Common myeloid progenitor, CD34-positive (primary cell): ENCODE measurements around the gene SLC12A6.

ENCODE experiments used
- CTCF ChIA-PET: fragments of 350-600 bp; sonication (Branson Sonifier 250); formaldehyde crosslinking; loops from one replicate; lab custom pipeline; 2021; ENCODE audit warnings: antibody characterized with exemption; lab: Charles Lee
- POLR2A ChIA-PET: fragments of 350-600 bp; sonication (Branson Sonifier 250); formaldehyde crosslinking; loops from one replicate; lab custom pipeline; 2021; ENCODE audit warnings: antibody characterized with exemption; lab: Charles Lee
- DNase-seq, 3 donors: peaks; one replicate each; pipeline versions ENCODE4 v3.0.0 to v3.0.0-alpha.2; 2013
- H3K27ac ChIP-seq, 2 experiments: 1 replicate in 1 of 2; 2 replicates in 1 of 2; pipeline ENCODE4 v1.7.0; 2013; ENCODE audit warnings: inconsistent platforms in 2 of 2, low read length in 2 of 2, mild to moderate bottlenecking in 2 of 2, low read depth in 1 of 2, moderate library complexity in 1 of 2; ENCODE audit not compliant: severe bottlenecking in 2 of 2, insufficient read depth in 1 of 2, poor library complexity in 1 of 2
- H3K27me3 ChIP-seq, 5 experiments: replicated peaks in 2 of 5; 1 replicate in 3 of 5; 2 replicates in 2 of 5; pipeline versions ENCODE4 v1.6.1 to v1.7.0; 2013; ENCODE audit warnings: low read length in 4 of 5, mild to moderate bottlenecking in 2 of 5, moderate library complexity in 2 of 5, inconsistent platforms in 1 of 5; ENCODE audit not compliant: insufficient read depth in 5 of 5, control insufficient read depth in 4 of 5
- H3K36me3 ChIP-seq, 4 experiments: 1 replicate in 2 of 4; 2 replicates in 2 of 4; pipeline versions ENCODE4 v1.6.1 to v1.7.0; 2013; ENCODE audit warnings: low read length in 3 of 4, control low read depth in 1 of 4, mild to moderate bottlenecking in 1 of 4; ENCODE audit not compliant: control insufficient read depth in 4 of 4, insufficient read depth in 4 of 4
- H3K4me1 ChIP-seq, 4 experiments: 1 replicate in 3 of 4; 2 replicates in 1 of 4; pipeline versions ENCODE4 v1.6.1 to v1.7.1; 2013; ENCODE audit warnings: low read length in 3 of 4, mild to moderate bottlenecking in 3 of 4, control low read depth in 1 of 4, inconsistent platforms in 1 of 4, moderate library complexity in 1 of 4; ENCODE audit not compliant: control insufficient read depth in 4 of 4, insufficient read depth in 4 of 4; ENCODE audit errors: control extremely low read depth in 1 of 4
- H3K4me3 ChIP-seq, 7 experiments: 1 replicate in 4 of 7; 2 replicates in 3 of 7; pipeline versions ENCODE4 v1.5.1 to v1.7.0; 2013; ENCODE audit warnings: mild to moderate bottlenecking in 7 of 7, low read length in 6 of 7, moderate library complexity in 6 of 7, inconsistent platforms in 2 of 7, low read depth in 2 of 7, control low read depth in 1 of 7; ENCODE audit not compliant: insufficient read depth in 4 of 7, control insufficient read depth in 1 of 7; ENCODE audit errors: extremely low read depth in 1 of 7
- H3K9me3 ChIP-seq, 5 experiments: 1 replicate in 4 of 5; 2 replicates in 1 of 5; pipeline versions ENCODE4 v1.6.1 to v1.7.1; 2013; ENCODE audit warnings: low read length in 4 of 5, mild to moderate bottlenecking in 2 of 5, inconsistent platforms in 1 of 5, low read depth in 1 of 5, moderate library complexity in 1 of 5; ENCODE audit not compliant: control insufficient read depth in 4 of 5, insufficient read depth in 2 of 5; ENCODE audit errors: control extremely low read depth in 1 of 5
- WGBS: methylation state at CpG from one replicate; pipeline ENCODE4 v1.1.5; 2013; ENCODE audit not compliant: insufficient coverage; 5-methylcytosine and 5-hydroxymethylcytosine counted together

SLC12A6 gene

DNA sequence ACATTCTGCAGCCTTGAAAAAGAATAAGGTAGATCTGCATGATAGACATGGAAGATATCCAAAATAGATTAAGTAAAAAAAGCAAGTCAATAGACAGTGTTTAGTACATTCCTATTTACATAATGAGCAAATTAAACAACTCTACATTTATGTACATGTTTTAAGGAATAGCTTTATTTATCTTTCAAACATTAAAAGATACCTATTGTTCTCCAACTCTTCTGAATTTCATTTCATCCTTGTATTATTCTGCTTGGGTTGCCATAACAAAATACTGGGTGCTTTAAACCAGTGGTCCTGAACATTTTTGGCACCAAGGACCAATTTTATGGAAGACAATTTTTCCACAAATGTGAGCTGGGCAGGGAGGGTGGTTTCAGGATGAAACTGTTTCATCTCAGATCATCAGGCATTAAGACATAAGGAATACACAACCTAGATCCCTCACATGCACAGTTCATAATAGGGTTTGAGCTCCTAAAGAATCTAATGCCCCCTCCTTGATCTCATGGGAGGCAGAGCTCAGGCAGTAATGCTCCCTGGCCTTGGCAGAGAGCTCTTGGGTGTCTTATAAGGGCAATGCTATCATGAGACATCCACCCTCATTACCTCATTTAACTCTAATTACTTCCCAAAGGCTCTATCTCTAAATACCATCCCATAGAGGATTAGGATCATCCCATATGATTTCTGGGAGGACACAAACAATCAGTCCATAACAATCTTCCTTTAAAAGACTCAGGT is 120.9 kb downstream of the SLC12A6 start:
- H3K4me1 ChIP-seq, result no peaks in the 10 kb centered on the region
- no peaks in the 10 kb centered on the region for H3K9me3 ChIP-seq
- no peak for DNase-seq
- no peak overlapping the region for H3K4me3 ChIP-seq
- no peak overlapping the region for H3K27ac ChIP-seq
- CTCF ChIA-PET, result interaction anchor here (1.9 kb wide), 1 partner anchor 107 kb away, joined by 6 read pairs; no protein-coding TSS in a partner anchor
- H3K36me3 ChIP-seq, result no peaks in the 10 kb centered on the region
- POLR2A ChIA-PET, result no interaction called here
- H3K27me3 ChIP-seq, result no peaks in the 10 kb centered on the region

GRCh38 chr15:34214135-34214534 is 123.4 kb downstream of the SLC12A6 start:
- no peaks in the 10 kb centered on the region for H3K9me3 ChIP-seq
- ChIA-PET POLR2A (no interaction called here), CTCF (interaction anchor here (1.1 kb wide), 1 partner anchor 107 kb away, joined by 3 read pairs; no protein-coding TSS in a partner anchor)
- WGBS, result 93% methylated on average over 2 of the region's 3 CpGs
- H3K4me3 ChIP-seq, result no peak overlapping the region
- DNase-seq, result no peak
- H3K4me1 ChIP-seq, result peaks cover 0 to under 1% (median 0%) of the 10 kb centered on the region in 4 experiments
- no peaks in the 10 kb centered on the region for H3K27me3 ChIP-seq
- no peaks in the 10 kb centered on the region for H3K36me3 ChIP-seq
- H3K27ac ChIP-seq, result no peak overlapping the region

DNA sequence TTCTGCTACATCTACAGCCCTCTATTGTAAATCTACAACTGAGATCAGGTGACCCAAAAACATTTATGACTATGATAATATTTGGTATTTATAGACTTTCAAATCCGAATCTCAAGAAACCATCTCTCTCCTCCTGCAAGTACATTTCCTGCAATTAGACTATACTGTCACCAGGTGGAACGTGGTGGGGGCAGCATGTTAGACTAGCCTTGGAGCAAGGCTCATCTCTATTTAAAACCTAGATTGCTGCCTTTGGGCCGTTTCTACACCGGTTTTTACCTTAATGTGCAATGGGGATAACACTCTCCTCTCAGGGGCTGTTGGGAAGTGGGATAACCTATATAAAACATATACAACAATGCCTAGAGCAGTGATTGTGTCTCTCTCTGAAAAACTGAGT is 123.9 kb downstream of the SLC12A6 start:
- H3K36me3 ChIP-seq, result no peaks in the 10 kb centered on the region
- H3K27ac ChIP-seq, result no peak overlapping the region
- ChIA-PET CTCF (interaction anchor here (1.1 to 1.7 kb wide), 2 partner anchors 11 to 106 kb away, joined by 3 to 5 read pairs; partner anchors contain the start of gene EMC4), POLR2A (no interaction called here)
- WGBS, result 83% methylated on average over 1 of the region's 4 CpGs
- H3K4me1 ChIP-seq, result peaks cover 2 to 5% (median 4%) of the 10 kb centered on the region in 4 experiments
- no peak overlapping the region for H3K4me3 ChIP-seq
- no peaks in the 10 kb centered on the region for H3K27me3 ChIP-seq
- H3K9me3 ChIP-seq, result no peaks in the 10 kb centered on the region
- DNase-seq, result peak in 1 of 3 donors; percentile 6

- Histone ChIP-seq H3K4me1 (peaks cover 5 to 11% (median 6%) of the 10 kb centered on the region in 4 experiments), H3K27me3 (no peaks in the 10 kb centered on the region), H3K27ac (peak within 1 kb of the TSS; percentile 87 to 94), H3K36me3 (peaks cover 0 to 13% (median 0%) of the 10 kb centered on the region in 4 experiments), H3K9me3 (no peaks in the 10 kb centered on the region), H3K4me3 (peak within 1 kb of the TSS; percentile 74 to 97 (median 83))
- ChIA-PET CTCF (interaction anchor here (0.6 to 6.2 kb wide), 21 partner anchors 8 to 196 kb away, joined by 3 to 43 read pairs (median 4); partner anchors contain the start of genes EMC7 and PGBD4), POLR2A (interaction anchor here (1.9 to 2.0 kb wide), 2 partner anchors 108 to 148 kb away, joined by 5 to 8 read pairs; partner anchors contain the start of genes EMC7 and PGBD4)
- under 1% methylated on average over 67 of the region's 81 CpGs for WGBS
- DNase-seq, result peak; percentile 94 to 97 (median 95)
Observed at GRCh38 chr15:34209421-34210282, 127.9 kb downstream of the SLC12A6 start, which contains the start of gene KATNBL1. TSS of gene KATNBL1 (minus strand) at chr15:34210096. CDS start at chr15:34163676, 46,420 bp downstream.

GRCh38 chr15:34206011-34206410 is 131.6 kb downstream of the SLC12A6 start:
- no peak for DNase-seq
- POLR2A ChIA-PET, result no interaction called here

DNA sequence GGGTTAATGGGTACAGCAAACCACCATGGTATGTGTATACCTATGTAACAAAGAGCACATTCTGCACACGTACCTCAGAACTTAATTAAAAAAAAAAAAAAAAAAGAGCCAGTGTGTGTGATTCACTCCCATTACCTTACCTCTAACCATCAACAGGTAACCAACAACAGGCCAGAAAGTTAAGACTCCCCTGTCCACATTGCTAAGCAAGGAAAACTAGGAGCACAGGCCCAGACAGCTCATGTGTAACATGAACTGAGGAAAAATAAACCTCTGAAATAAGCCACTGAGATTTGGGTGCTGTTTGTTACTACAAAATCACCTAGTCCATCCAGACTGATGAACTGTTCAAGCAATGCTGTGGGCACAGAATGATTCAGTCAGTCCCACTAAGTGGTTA is 133.6 kb downstream of the SLC12A6 start:
- H3K27me3 ChIP-seq, result no peaks in the 10 kb centered on the region
- peaks cover 2 to 24% (median 4%) of the 10 kb centered on the region in 4 experiments for H3K36me3 ChIP-seq
- no peak overlapping the region for H3K4me3 ChIP-seq
- H3K9me3 ChIP-seq, result no peaks in the 10 kb centered on the region
- H3K4me1 ChIP-seq, result peaks cover 4 to 9% (median 5%) of the 10 kb centered on the region in 4 experiments
- no peak for DNase-seq
- POLR2A ChIA-PET, result no interaction called here
- H3K27ac ChIP-seq, result no peak overlapping the region
- WGBS, result no CpG with 5 or more reads among the region's 1 CpG
- CTCF ChIA-PET, result interaction anchor here (0.7 kb wide), 1 partner anchor 94 kb away, joined by 3 read pairs; no protein-coding TSS in a partner anchor

More at GRCh38 chr15:34206011-34206410, 131.6 kb downstream of the SLC12A6 start:
- no peak overlapping the region for H3K4me3 ChIP-seq
- no peak overlapping the region for H3K27ac ChIP-seq
- H3K9me3 ChIP-seq, result no peaks in the 10 kb centered on the region
- H3K4me1 ChIP-seq, result peaks cover 5 to 11% (median 6%) of the 10 kb centered on the region in 4 experiments
- CTCF ChIA-PET, result interaction anchor here (1.9 kb wide), 1 partner anchor 96 kb away, joined by 8 read pairs; no protein-coding TSS in a partner anchor
- peaks cover 0 to 17% (median 2%) of the 10 kb centered on the region in 4 experiments for H3K36me3 ChIP-seq
- whole genome bisulfite sequencing, result 100% methylated on average over 1 of the region's 4 CpGs
- no peaks in the 10 kb centered on the region for H3K27me3 ChIP-seq
